IgD-negative memory B cell (primary cell): ENCODE data around the gene HMGCS2. TPM values are rescaled to one million over a fixed set of nuclear protein-coding genes. Genes with fewer than 3 reads are reported as not detected.
"Not testable (repeated sequence)": the region's sequence is repeated elsewhere in the genome, so short reads cannot be mapped to it uniquely, and the experiment has no call there.

Experiments
- H3K27ac Mint-ChIP-seq, 3 donors: one replicate each; pipeline ENCODE4 v1.8.0; 2020 to 2022; ENCODE audit warnings: mild to moderate bottlenecking in 3 of 3, mixed read lengths in 3 of 3, moderate library complexity in 1 of 3
- H3K27me3 Mint-ChIP-seq: one replicate; pipeline ENCODE4 v1.8.0; 2021; ENCODE audit warnings: mixed read lengths
- H3K36me3 Mint-ChIP-seq: one replicate; pipeline ENCODE4 v1.8.0; 2020; ENCODE audit warnings: mild to moderate bottlenecking, mixed read lengths
- H3K4me1 Mint-ChIP-seq, 3 donors: one replicate each; pipeline ENCODE4 v1.8.0; 2020 to 2022; ENCODE audit warnings: mixed read lengths in 3 of 3, mild to moderate bottlenecking in 1 of 3
- H3K4me3 Mint-ChIP-seq, 4 donors: one replicate each; pipeline ENCODE4 v1.8.0; 2020 to 2022; ENCODE audit warnings: mild to moderate bottlenecking in 4 of 4, mixed read lengths in 4 of 4, moderate library complexity in 3 of 4
- H3K9me3 Mint-ChIP-seq, 3 donors: one replicate each; pipeline ENCODE4 v1.8.0; 2020 to 2021; ENCODE audit warnings: mixed read lengths in 3 of 3, mild to moderate bottlenecking in 1 of 3
- polyA plus RNA-seq: library from polyadenylated mRNA; unstranded; fragments of 300-500 nt; fragmentation: Illumina TruSeq; gene quantifications from one replicate; pipeline ENCODE4 v1.2.3, GENCODE V29; 2021

HMGCS2 gene
- polyA plus RNA-seq, 1 donor from 2014 or later = not detected

GRCh38 chr1:119713749-119714456 lies 54.8 kb downstream of the HMGCS2 start:
- Mint-ChIP-seq H3K4me3 (peak overlapping the region; percentile 6 to 97 (median 72)), H3K9me3 (no peaks in the 10 kb centered on the region), H3K36me3 (no peaks in the 10 kb centered on the region), H3K27ac (peak overlapping the region in 1 of 3 donors; percentile 32), H3K4me1 (peaks cover 7% of the 10 kb centered on the region in 3 donors), H3K27me3 (peaks cover 19% of the 10 kb centered on the region)

- Mint-ChIP-seq H3K4me3 (peak overlapping the region; percentile 59 to 97 (median 72)), H3K9me3 (no peaks in the 10 kb centered on the region), H3K36me3 (no peaks in the 10 kb centered on the region), H3K27ac (peak overlapping the region in 1 of 3 donors; percentile 32), H3K4me1 (peaks cover 7% of the 10 kb centered on the region in 3 donors), H3K27me3 (peaks cover 19% of the 10 kb centered on the region)
Measured at GRCh38 chr1:119713039-119713748, 55.5 kb downstream of the HMGCS2 start.

- peaks cover 7% of the 10 kb centered on the region in 3 donors for H3K4me1 Mint-ChIP-seq
- H3K4me3 Mint-ChIP-seq = peak overlapping the region; percentile 90 to 99 (median 97)
- no peaks in the 10 kb centered on the region for H3K36me3 Mint-ChIP-seq
- peaks cover 0 to 3% (median 0%) of the 10 kb centered on the region in 3 donors for H3K9me3 Mint-ChIP-seq
- H3K27ac Mint-ChIP-seq = peak overlapping the region in 1 of 3 donors; percentile 32
- peaks cover 19% of the 10 kb centered on the region for H3K27me3 Mint-ChIP-seq
Measured at GRCh38 chr1:119712342-119713038, 56.2 kb downstream of the HMGCS2 start.

- Mint-ChIP-seq H3K27ac (peak within 1 kb of the TSS in 1 of 3 donors; percentile 52), H3K4me1 (peaks cover 7% of the 10 kb centered on the region in 3 donors)
Measured at GRCh38 chr1:119711804-119712341, 56.8 kb downstream of the HMGCS2 start, which contains the start of gene PHGDH. Gene PHGDH, plus strand, starts transcription at chr1:119711934. Its CDS starts 89 bp downstream, at chr1:119712023.

GRCh38 chr1:119711356-119711803 lies 57.3 kb downstream of the HMGCS2 start:
- not testable (repeated sequence) for H3K4me1 Mint-ChIP-seq, H3K36me3 Mint-ChIP-seq, H3K9me3 Mint-ChIP-seq
- H3K27me3 Mint-ChIP-seq = peaks cover 19% of the 10 kb centered on the region
- H3K4me3 Mint-ChIP-seq = peak overlapping the region; percentile 90 to 99 (median 97)
- peak overlapping the region in 1 of 3 donors; percentile 52 for H3K27ac Mint-ChIP-seq

More at GRCh38 chr1:119711804-119712341, 56.8 kb downstream of the HMGCS2 start, which contains the start of gene PHGDH:
- Mint-ChIP-seq H3K9me3 (peaks cover 0 to 3% (median 0%) of the 10 kb centered on the region in 3 donors), H3K27me3 (peaks cover 19% of the 10 kb centered on the region), H3K36me3 (peaks cover 2% of the 10 kb centered on the region), H3K4me3 (peak within 1 kb of the TSS; percentile 90 to 99 (median 97))

GRCh38 chr1:119706599-119706998 lies 62.1 kb downstream of the HMGCS2 start:
- not testable (repeated sequence) for H3K4me1 Mint-ChIP-seq, H3K27ac Mint-ChIP-seq, H3K4me3 Mint-ChIP-seq, H3K36me3 Mint-ChIP-seq
- Mint-ChIP-seq H3K27me3 (peaks cover 18% of the 10 kb centered on the region), H3K9me3 (peaks cover 8 to 15% (median 8%) of the 10 kb centered on the region in 3 donors)

- peaks cover 7% of the 10 kb centered on the region for H3K36me3 Mint-ChIP-seq
- no peak overlapping the region for H3K4me3 Mint-ChIP-seq
- H3K4me1 Mint-ChIP-seq = no peaks in the 10 kb centered on the region
- H3K9me3 Mint-ChIP-seq = peaks cover 8 to 22% (median 21%) of the 10 kb centered on the region in 3 donors
- H3K27ac Mint-ChIP-seq = no peak overlapping the region
- peaks cover 22% of the 10 kb centered on the region for H3K27me3 Mint-ChIP-seq
Measured at GRCh38 chr1:119703666-119704450, 64.8 kb downstream of the HMGCS2 start.

- Mint-ChIP-seq H3K4me1 (no peaks in the 10 kb centered on the region), H3K4me3 (no peak overlapping the region), H3K27me3 (peaks cover 22% of the 10 kb centered on the region), H3K9me3 (peaks cover 8 to 22% (median 19%) of the 10 kb centered on the region in 3 donors), H3K27ac (no peak overlapping the region), H3K36me3 (peaks cover 7% of the 10 kb centered on the region)
Measured at GRCh38 chr1:119702384-119702783, 66.3 kb downstream of the HMGCS2 start.

- Mint-ChIP-seq H3K36me3 (peaks cover 5% of the 10 kb centered on the region), H3K4me1 (no peaks in the 10 kb centered on the region), H3K4me3 (no peak overlapping the region), H3K27ac (no peak overlapping the region), H3K9me3 (peaks cover 8 to 22% (median 19%) of the 10 kb centered on the region in 3 donors), H3K27me3 (peaks cover 22% of the 10 kb centered on the region)
Measured at GRCh38 chr1:119701659-119702058, 67.0 kb downstream of the HMGCS2 start.

- Mint-ChIP-seq H3K36me3 (peaks cover 5% of the 10 kb centered on the region), H3K27me3 (peaks cover 22% of the 10 kb centered on the region)
Measured at GRCh38 chr1:119700326-119700725, 68.4 kb downstream of the HMGCS2 start.

More at GRCh38 chr1:119700326-119700725, 68.4 kb downstream of the HMGCS2 start:
- H3K4me3 Mint-ChIP-seq = no peak overlapping the region
- peaks cover 9 to 22% (median 19%) of the 10 kb centered on the region in 3 donors for H3K9me3 Mint-ChIP-seq
- H3K27ac Mint-ChIP-seq = no peak overlapping the region
- H3K4me1 Mint-ChIP-seq = no peaks in the 10 kb centered on the region

Other genes starting within 250 kb of the HMGCS2 start
- not detected for gene ZNF697, start 120.6 kb downstream of the HMGCS2 start, polyA plus RNA-seq
- gene PHGDH, start 57.0 kb downstream of the HMGCS2 start, polyA plus RNA-seq = 14.6 TPM
- not detected for gene REG4, start 42.6 kb upstream of the HMGCS2 start, polyA plus RNA-seq
- not detected for gene ADAM30, start 127.6 kb upstream of the HMGCS2 start, polyA plus RNA-seq